ENCODE data around the gene ACKR2. TPM values are rescaled to one million over a fixed set of nuclear protein-coding genes. Genes with fewer than 3 reads are reported as not detected.

The ACKR2 gene
- total RNA-seq, 2 donors from 2014 or later = 1.0 to 1.5 TPM

GRCh38 chr3:42884324-42884723 is 75.1 kb downstream of the ACKR2 start:
- Mint-ChIP-seq H3K27ac (no peak overlapping the region), H3K9me3 (no peaks in the 10 kb centered on the region), H3K36me3 (no peaks in the 10 kb centered on the region)
- ATAC-seq (no peak), DNase-seq (ENCODE audit: low spot score in 2 of 2) (no peak)

GRCh38 chr3:42886294-42886822 is 77.1 kb downstream of the ACKR2 start:
- ATAC-seq = no peak
- Mint-ChIP-seq H3K27ac (no peak overlapping the region), H3K9me3 (no peaks in the 10 kb centered on the region), H3K36me3 (no peaks in the 10 kb centered on the region)
- no peak for DNase-seq (ENCODE audit: low spot score in 2 of 2)

- ATAC-seq = no peak
- Mint-ChIP-seq H3K9me3 (no peaks in the 10 kb centered on the region), H3K36me3 (no peaks in the 10 kb centered on the region), H3K27ac (no peak overlapping the region)
- DNase-seq (ENCODE audit: low spot score in 2 of 2) = no peak
These were observed 77.8 kb downstream of the ACKR2 start for GRCh38 chr3:42887084-42887483.

GRCh38 chr3:42891042-42891441 is 81.8 kb downstream of the ACKR2 start:
- Mint-ChIP-seq H3K27ac (no peak overlapping the region), H3K9me3 (no peaks in the 10 kb centered on the region), H3K36me3 (no peaks in the 10 kb centered on the region)
- no peak for ATAC-seq
- no peak for DNase-seq (ENCODE audit: low spot score in 2 of 2)

- ATAC-seq (no peak), DNase-seq (ENCODE audit: low spot score in 2 of 2) (no peak)
- Mint-ChIP-seq H3K27ac (no peak overlapping the region), H3K9me3 (no peaks in the 10 kb centered on the region), H3K36me3 (no peaks in the 10 kb centered on the region)
These were observed 82.9 kb downstream of the ACKR2 start for GRCh38 chr3:42892169-42892568.

GRCh38 chr3:42892807-42893206 is 83.6 kb downstream of the ACKR2 start:
- Mint-ChIP-seq H3K27ac (no peak overlapping the region), H3K9me3 (no peaks in the 10 kb centered on the region), H3K36me3 (no peaks in the 10 kb centered on the region)
- no peak for DNase-seq (ENCODE audit: low spot score in 2 of 2)
- no peak for ATAC-seq

- no peak for DNase-seq (ENCODE audit: low spot score in 2 of 2)
- Mint-ChIP-seq H3K9me3 (no peaks in the 10 kb centered on the region), H3K27ac (no peak overlapping the region), H3K36me3 (no peaks in the 10 kb centered on the region)
- no peak for ATAC-seq
These were observed 85.7 kb downstream of the ACKR2 start for GRCh38 chr3:42894698-42895579.

- Mint-ChIP-seq H3K9me3 (no peaks in the 10 kb centered on the region), H3K27ac (no peak overlapping the region), H3K36me3 (no peaks in the 10 kb centered on the region)
- ATAC-seq (no peak), DNase-seq (ENCODE audit: low spot score in 2 of 2) (no peak)
These were observed 86.3 kb downstream of the ACKR2 start for GRCh38 chr3:42895580-42895868.

- peaks cover 0 to 2% of the 10 kb centered on the region in 2 donors for H3K9me3 Mint-ChIP-seq
- peaks cover 0 to 4% of the 10 kb centered on the region in 2 donors for H3K36me3 Mint-ChIP-seq
- ATAC-seq (no peak), DNase-seq (ENCODE audit: low spot score in 2 of 2) (no peak)
- H3K27ac Mint-ChIP-seq = no peak overlapping the region
These were observed 89.8 kb downstream of the ACKR2 start for GRCh38 chr3:42898896-42899675.

GRCh38 chr3:42900226-42901072 is 91.2 kb downstream of the ACKR2 start:
- no peak for DNase-seq (ENCODE audit: low spot score in 2 of 2)
- Mint-ChIP-seq H3K36me3 (peaks cover 10 to 13% of the 10 kb centered on the region in 2 donors), H3K9me3 (peaks cover 0 to 10% of the 10 kb centered on the region in 2 donors), H3K27ac (no peak overlapping the region)
- no peak for ATAC-seq

- peaks cover 0 to 10% of the 10 kb centered on the region in 2 donors for H3K9me3 Mint-ChIP-seq
- ATAC-seq = no peak
- H3K27ac Mint-ChIP-seq = no peak overlapping the region
These were observed 91.8 kb downstream of the ACKR2 start for GRCh38 chr3:42901073-42901415.

GRCh38 chr3:42902257-42902656 is 93.0 kb downstream of the ACKR2 start:
- H3K36me3 Mint-ChIP-seq = peaks cover 15 to 27% of the 10 kb centered on the region in 2 donors
- no peak overlapping the region for H3K27ac Mint-ChIP-seq

More at GRCh38 chr3:42901073-42901415, 91.8 kb downstream of the ACKR2 start:
- no peak for DNase-seq (ENCODE audit: low spot score in 2 of 2)
- peaks cover 10 to 17% of the 10 kb centered on the region in 2 donors for H3K36me3 Mint-ChIP-seq

GRCh38 chr3:42904076-42904475 is 94.8 kb downstream of the ACKR2 start:
- no peak for DNase-seq (ENCODE audit: low spot score in 2 of 2)
- Mint-ChIP-seq H3K27ac (no peak overlapping the region), H3K9me3 (peaks cover 0 to 21% of the 10 kb centered on the region in 2 donors), H3K36me3 (peaks cover 19 to 38% of the 10 kb centered on the region in 2 donors)
- no peak for ATAC-seq

More at GRCh38 chr3:42902257-42902656, 93.0 kb downstream of the ACKR2 start:
- peaks cover 0 to 16% of the 10 kb centered on the region in 2 donors for H3K9me3 Mint-ChIP-seq
- no peak for ATAC-seq
- no peak for DNase-seq (ENCODE audit: low spot score in 2 of 2)

GRCh38 chr3:42905740-42906069 is 96.5 kb downstream of the ACKR2 start:
- peak overlapping the region; percentile 17 to 55 for H3K27ac Mint-ChIP-seq
- no peak for ATAC-seq

GRCh38 chr3:42906070-42906847 is 97.0 kb downstream of the ACKR2 start, which contains the start of gene ZNF662:
Gene ZNF662 (plus strand): TSS chr3:42906142. CDS start chr3:42908115, 1,973 bp downstream.
- peak in 1 of 2 donors; percentile 27 for DNase-seq (ENCODE audit: low spot score in 2 of 2)
- Mint-ChIP-seq H3K9me3 (peaks cover 7 to 21% of the 10 kb centered on the region in 2 donors), H3K27ac (peak within 1 kb of the TSS; percentile 17 to 55), H3K36me3 (peaks cover 29 to 51% of the 10 kb centered on the region in 2 donors)
- ATAC-seq = peak; percentile 64 to 76

More at GRCh38 chr3:42905740-42906069, 96.5 kb downstream of the ACKR2 start:
- Mint-ChIP-seq H3K36me3 (peaks cover 25 to 47% of the 10 kb centered on the region in 2 donors), H3K9me3 (peaks cover 5 to 21% of the 10 kb centered on the region in 2 donors)
- no peak for DNase-seq (ENCODE audit: low spot score in 2 of 2)

- H3K27ac Mint-ChIP-seq = no peak overlapping the region
- ATAC-seq (no peak), DNase-seq (ENCODE audit: low spot score in 2 of 2) (no peak)
- peaks cover 11 to 21% of the 10 kb centered on the region in 2 donors for H3K9me3 Mint-ChIP-seq
- peaks cover 29 to 51% of the 10 kb centered on the region in 2 donors for H3K36me3 Mint-ChIP-seq
These were observed 97.6 kb downstream of the ACKR2 start for GRCh38 chr3:42906848-42907183.

Measured in activated naive CD4-positive, alpha-beta T cell treated with anti-CD3 and anti-CD28 coated beads, Interleukin-2, amount 50 U/mL, for 72 hours (primary cell).